ENCODE data around the gene PREX1. TPM values are rescaled to one million over a fixed set of nuclear protein-coding genes. Genes with fewer than 3 reads are reported as not detected.

PREX1 gene
- total and polyA plus RNA-seq, 7 experiments from 2014 or later, result 2.9 to 143 (median 48.6) TPM

DNA sequence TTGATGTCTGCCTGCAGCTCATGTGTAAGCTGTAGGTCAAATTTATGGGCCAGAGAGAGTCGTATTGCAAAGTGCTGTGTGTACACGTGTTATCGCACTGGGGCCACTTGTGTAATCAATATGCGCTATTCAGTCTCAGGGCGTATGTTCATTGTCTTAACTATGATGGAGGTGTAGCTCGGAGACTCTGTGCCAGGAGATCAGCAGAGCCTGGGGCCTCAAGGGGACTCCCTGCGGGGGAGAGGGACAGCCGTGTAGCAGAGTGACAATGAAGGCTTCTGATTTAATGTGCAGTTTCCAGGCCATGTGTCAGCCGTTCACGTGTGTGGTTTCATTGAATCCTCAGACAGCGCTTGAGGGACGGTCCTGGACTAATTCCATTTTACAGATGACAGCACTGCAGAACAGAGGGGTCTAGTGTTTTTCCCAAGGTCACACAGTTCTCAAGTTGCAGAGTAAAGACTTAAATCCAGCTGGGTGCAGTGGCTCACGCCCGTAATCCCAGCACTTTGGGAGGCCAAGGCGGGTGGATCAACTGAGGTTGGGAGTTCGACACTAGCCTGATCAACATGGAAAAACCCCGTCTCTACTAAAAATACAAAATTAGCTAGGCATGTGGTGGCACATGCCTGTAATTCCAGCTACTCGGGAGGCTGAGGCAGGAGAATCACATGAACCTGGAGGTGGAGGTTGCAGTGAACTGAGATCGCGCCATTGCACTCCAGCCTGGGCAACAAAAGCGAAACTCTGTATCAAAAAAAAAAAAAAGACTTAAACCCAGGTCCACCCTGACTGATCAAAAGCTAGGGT is 242.5 kb downstream of the PREX1 start:
- Histone ChIP-seq H3K27me3 (ENCODE audit: control insufficient read depth in 2 of 2, insufficient read depth in 2 of 2, low read length in 2 of 2) (no peaks in the 10 kb centered on the region), H3K4me3 (ENCODE audit: low read length) (no peak overlapping the region), H3K36me3 (ENCODE audit: control insufficient read depth in 2 of 3, insufficient read depth in 3 of 3, low read length in 3 of 3) (no peaks in the 10 kb centered on the region), H3K9me3 (ENCODE audit: control insufficient read depth in 2 of 3, low read length in 3 of 3) (no peaks in the 10 kb centered on the region), H3K27ac (ENCODE audit: low read depth, low read length) (no peak overlapping the region), H3K4me1 (ENCODE audit: control insufficient read depth in 2 of 2, insufficient read depth in 2 of 2, low read length in 2 of 2) (no peaks in the 10 kb centered on the region)
- intact Hi-C loops (cut with micrococcal nuclease), result no loop called here
- H3K4me3 Mint-ChIP-seq, result no peak overlapping the region
- H3K27me3 Mint-ChIP-seq, result peaks cover 15 to 38% (median 31%) of the 10 kb centered on the region in 5 donors
- H3K9me3 Mint-ChIP-seq, result peaks cover 0 to 3% (median 0%) of the 10 kb centered on the region in 11 donors
- ChIA-PET POLR2A (no interaction called here), CTCF (no interaction called here)
- H3K36me3 Mint-ChIP-seq, result no peaks in the 10 kb centered on the region
- DNase-seq (no peak), ATAC-seq (no peak)
- no peak overlapping the region for H3K27ac Mint-ChIP-seq
- no peaks in the 10 kb centered on the region for H3K4me1 Mint-ChIP-seq

DNA sequence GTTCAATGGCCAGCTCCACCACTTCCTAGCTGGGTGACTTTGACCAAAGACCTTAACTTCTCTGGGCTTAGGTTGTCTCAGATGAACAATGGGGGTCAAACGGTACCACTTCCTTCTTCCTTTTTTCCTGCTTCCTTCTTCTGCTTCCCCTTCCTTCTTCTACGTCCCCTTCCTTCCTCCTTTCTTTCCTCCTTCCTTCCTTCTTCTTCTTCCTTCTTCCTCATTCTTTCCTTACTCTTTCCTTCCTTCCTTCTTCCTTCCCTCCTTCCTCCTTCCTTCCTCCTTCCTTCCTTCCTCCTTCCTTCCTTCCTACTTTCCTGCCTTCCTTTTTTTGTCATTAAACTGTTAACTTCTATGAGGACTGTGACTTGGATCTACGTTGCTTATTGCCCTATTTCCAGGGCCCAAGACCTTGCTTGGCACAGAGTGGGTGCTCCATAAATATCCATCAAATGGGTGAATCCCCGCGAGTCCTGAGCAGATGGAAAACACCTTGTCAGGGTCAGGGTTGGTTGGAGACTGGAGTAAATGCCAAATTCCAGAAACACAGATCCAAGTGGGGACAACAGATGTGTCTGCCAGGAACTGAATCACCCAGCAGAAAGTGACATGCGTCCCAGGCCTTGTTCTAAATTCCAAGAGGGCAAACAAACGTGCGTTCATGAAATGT is 243.3 kb downstream of the PREX1 start:
- H3K9me3 ChIP-seq (ENCODE audit: control insufficient read depth in 2 of 3, low read length in 3 of 3), result no peaks in the 10 kb centered on the region
- peaks cover 0 to 3% (median 0%) of the 10 kb centered on the region in 11 donors for H3K9me3 Mint-ChIP-seq
- no peaks in the 10 kb centered on the region for H3K4me1 Mint-ChIP-seq
- H3K36me3 ChIP-seq (ENCODE audit: control insufficient read depth in 2 of 3, insufficient read depth in 3 of 3, low read length in 3 of 3), result no peaks in the 10 kb centered on the region
- H3K4me3 ChIP-seq (ENCODE audit: low read length), result no peak overlapping the region
- no peaks in the 10 kb centered on the region for H3K27me3 ChIP-seq (ENCODE audit: control insufficient read depth in 2 of 2, insufficient read depth in 2 of 2, low read length in 2 of 2)
- ChIA-PET POLR2A (no interaction called here), CTCF (no interaction called here)
- H3K4me3 Mint-ChIP-seq, result no peak overlapping the region
- ATAC-seq (no peak), DNase-seq (no peak)
- peaks cover 15 to 38% (median 31%) of the 10 kb centered on the region in 5 donors for H3K27me3 Mint-ChIP-seq
- no peaks in the 10 kb centered on the region for H3K4me1 ChIP-seq (ENCODE audit: control insufficient read depth in 2 of 2, insufficient read depth in 2 of 2, low read length in 2 of 2)
- intact Hi-C loops (cut with micrococcal nuclease), result no loop called here
- no peak overlapping the region for H3K27ac ChIP-seq (ENCODE audit: low read depth, low read length)
- H3K27ac Mint-ChIP-seq, result no peak overlapping the region
- H3K36me3 Mint-ChIP-seq, result no peaks in the 10 kb centered on the region

DNA sequence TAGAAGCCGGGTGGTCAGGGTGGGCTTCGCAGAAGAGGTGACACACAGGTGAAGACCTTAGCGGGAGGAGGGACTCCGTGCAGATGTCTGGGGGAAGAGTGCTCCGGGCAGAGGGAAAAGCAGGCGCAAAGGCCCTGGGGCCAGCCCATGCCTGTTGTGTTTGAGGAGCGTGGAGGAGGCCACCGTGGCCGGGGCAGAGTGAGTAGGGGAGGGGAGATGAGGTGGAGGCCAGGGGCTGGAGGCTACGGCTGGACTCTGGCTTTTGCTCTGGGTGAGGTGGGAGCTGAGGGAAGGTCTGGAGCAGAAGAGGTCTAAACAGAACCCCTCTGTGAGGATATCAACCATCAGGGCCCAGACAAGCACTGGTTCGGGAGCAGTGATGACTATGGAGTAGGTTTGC is 244.0 kb downstream of the PREX1 start:
- intact Hi-C loops (cut with micrococcal nuclease), result no loop called here
- ChIA-PET CTCF (no interaction called here), POLR2A (no interaction called here)
- Mint-ChIP-seq H3K9me3 (peaks cover 0 to 3% (median 0%) of the 10 kb centered on the region in 11 donors), H3K4me3 (no peak overlapping the region), H3K4me1 (no peaks in the 10 kb centered on the region), H3K27ac (no peak overlapping the region), H3K27me3 (peaks cover 15 to 39% (median 31%) of the 10 kb centered on the region in 5 donors), H3K36me3 (no peaks in the 10 kb centered on the region)
- Histone ChIP-seq H3K9me3 (ENCODE audit: control insufficient read depth in 2 of 3, low read length in 3 of 3) (no peaks in the 10 kb centered on the region), H3K4me3 (ENCODE audit: low read length) (no peak overlapping the region), H3K27ac (ENCODE audit: low read depth, low read length) (no peak overlapping the region), H3K36me3 (ENCODE audit: control insufficient read depth in 2 of 3, insufficient read depth in 3 of 3, low read length in 3 of 3) (no peaks in the 10 kb centered on the region), H3K27me3 (ENCODE audit: control insufficient read depth in 2 of 2, insufficient read depth in 2 of 2, low read length in 2 of 2) (no peaks in the 10 kb centered on the region), H3K4me1 (ENCODE audit: control insufficient read depth in 2 of 2, insufficient read depth in 2 of 2, low read length in 2 of 2) (no peaks in the 10 kb centered on the region)
- ATAC-seq (no peak), DNase-seq (no peak)

DNA sequence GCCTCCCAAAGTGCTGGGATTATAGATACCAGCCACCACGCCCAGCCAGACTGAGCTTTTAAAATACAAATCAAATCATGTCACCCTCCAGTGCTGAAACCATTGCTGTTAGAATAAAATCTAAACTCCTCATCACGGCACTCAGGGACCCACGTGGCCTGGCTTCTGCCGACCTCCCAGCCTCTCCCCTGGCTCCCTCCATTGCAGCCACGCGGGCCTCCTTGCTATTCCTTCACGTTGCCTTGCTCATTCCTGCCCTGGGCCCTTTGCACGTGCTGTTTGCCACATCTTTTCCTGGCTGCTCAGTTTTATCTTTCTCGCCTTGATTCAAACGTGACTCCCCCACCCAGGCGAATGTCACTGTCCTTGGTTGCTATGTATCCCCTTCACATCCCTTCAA is 244.6 kb downstream of the PREX1 start:
- intact Hi-C loops (cut with micrococcal nuclease), result no loop called here
- H3K27me3 Mint-ChIP-seq, result peaks cover 12 to 40% (median 33%) of the 10 kb centered on the region in 5 donors

DNA sequence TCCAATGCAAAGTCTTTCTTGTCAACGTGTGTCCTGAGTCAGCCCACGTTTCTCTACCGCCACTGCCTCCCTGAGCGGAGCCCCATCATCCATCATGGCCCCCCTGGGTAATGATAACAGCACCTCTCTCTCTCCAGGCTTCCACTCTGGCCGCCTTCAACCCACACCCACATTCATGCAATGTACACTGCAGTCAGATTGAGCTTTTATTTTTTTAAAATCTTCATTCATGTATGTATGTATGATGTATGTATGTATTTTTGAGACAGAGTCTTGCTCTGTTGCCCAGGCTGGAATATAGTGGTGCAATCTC is 245.2 kb downstream of the PREX1 start:
- H3K4me3 ChIP-seq (ENCODE audit: low read length), result no peak overlapping the region
- DNase-seq (no peak), ATAC-seq (no peak)
- POLR2A ChIA-PET, result no interaction called here
- peaks cover 0 to 2% (median 0%) of the 10 kb centered on the region in 11 donors for H3K9me3 Mint-ChIP-seq
- intact Hi-C loops (cut with micrococcal nuclease), result no loop called here
- no peaks in the 10 kb centered on the region for H3K36me3 ChIP-seq (ENCODE audit: control insufficient read depth in 2 of 3, insufficient read depth in 3 of 3, low read length in 3 of 3)
- no peak overlapping the region for H3K27ac ChIP-seq (ENCODE audit: low read depth, low read length)
- H3K4me1 ChIP-seq (ENCODE audit: control insufficient read depth in 2 of 2, insufficient read depth in 2 of 2, low read length in 2 of 2), result no peaks in the 10 kb centered on the region
- no peak overlapping the region for H3K4me3 Mint-ChIP-seq
- H3K9me3 ChIP-seq (ENCODE audit: control insufficient read depth in 2 of 3, low read length in 3 of 3), result no peaks in the 10 kb centered on the region
- H3K36me3 Mint-ChIP-seq, result no peaks in the 10 kb centered on the region
- CTCF ChIA-PET, result no interaction called here
- peaks cover 11 to 40% (median 31%) of the 10 kb centered on the region in 5 donors for H3K27me3 Mint-ChIP-seq
- H3K27me3 ChIP-seq (ENCODE audit: control insufficient read depth in 2 of 2, insufficient read depth in 2 of 2, low read length in 2 of 2), result no peaks in the 10 kb centered on the region
- no peak overlapping the region for H3K27ac Mint-ChIP-seq
- no peaks in the 10 kb centered on the region for H3K4me1 Mint-ChIP-seq

More for the DNA sequence above, 244.6 kb downstream of the PREX1 start:
- H3K36me3 Mint-ChIP-seq, result no peaks in the 10 kb centered on the region
- H3K36me3 ChIP-seq (ENCODE audit: control insufficient read depth in 2 of 3, insufficient read depth in 3 of 3, low read length in 3 of 3), result no peaks in the 10 kb centered on the region
- no peak overlapping the region for H3K27ac Mint-ChIP-seq
- H3K27ac ChIP-seq (ENCODE audit: low read depth, low read length), result no peak overlapping the region
- H3K9me3 ChIP-seq (ENCODE audit: control insufficient read depth in 2 of 3, low read length in 3 of 3), result no peaks in the 10 kb centered on the region
- H3K4me3 Mint-ChIP-seq, result no peak overlapping the region
- POLR2A ChIA-PET, result no interaction called here
- H3K4me1 Mint-ChIP-seq, result no peaks in the 10 kb centered on the region
- H3K4me3 ChIP-seq (ENCODE audit: low read length), result no peak overlapping the region
- no peaks in the 10 kb centered on the region for H3K4me1 ChIP-seq (ENCODE audit: control insufficient read depth in 2 of 2, insufficient read depth in 2 of 2, low read length in 2 of 2)
- ATAC-seq, result no peak
- CTCF ChIA-PET, result no interaction called here
- no peaks in the 10 kb centered on the region for H3K27me3 ChIP-seq (ENCODE audit: control insufficient read depth in 2 of 2, insufficient read depth in 2 of 2, low read length in 2 of 2)
- H3K9me3 Mint-ChIP-seq, result peaks cover 0 to 2% (median 0%) of the 10 kb centered on the region in 11 donors
- DNase-seq, result no peak

DNA sequence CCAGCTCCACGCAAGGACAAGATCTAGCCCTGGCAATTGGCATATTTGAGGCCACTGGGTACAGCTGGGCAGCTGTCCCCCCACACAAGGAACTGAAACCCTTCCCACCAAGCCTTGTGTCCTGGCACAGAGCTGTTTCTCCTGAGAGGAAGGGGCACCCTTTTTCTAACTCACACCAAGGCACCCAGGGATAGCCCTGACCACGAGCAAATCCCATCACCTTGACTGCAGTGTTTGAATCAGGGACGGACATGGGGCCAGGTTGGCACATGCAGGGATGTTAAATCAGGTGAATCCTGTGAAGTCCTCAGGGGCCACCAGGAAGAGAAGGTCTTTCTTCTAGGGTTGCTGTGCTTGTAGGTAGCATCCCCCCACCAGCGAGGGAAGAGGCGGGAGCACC is 246.6 kb downstream of the PREX1 start:
- intact Hi-C loops (cut with micrococcal nuclease), result no loop called here
- Histone ChIP-seq H3K4me3 (ENCODE audit: low read length) (no peak overlapping the region), H3K27ac (ENCODE audit: low read depth, low read length) (no peak overlapping the region), H3K4me1 (ENCODE audit: control insufficient read depth in 2 of 2, insufficient read depth in 2 of 2, low read length in 2 of 2) (no peaks in the 10 kb centered on the region), H3K36me3 (ENCODE audit: control insufficient read depth in 2 of 3, insufficient read depth in 3 of 3, low read length in 3 of 3) (no peaks in the 10 kb centered on the region), H3K27me3 (ENCODE audit: control insufficient read depth in 2 of 2, insufficient read depth in 2 of 2, low read length in 2 of 2) (no peaks in the 10 kb centered on the region), H3K9me3 (ENCODE audit: control insufficient read depth in 2 of 3, low read length in 3 of 3) (no peaks in the 10 kb centered on the region)
- Mint-ChIP-seq H3K27ac (no peak overlapping the region), H3K27me3 (peaks cover 11 to 34% (median 26%) of the 10 kb centered on the region in 5 donors), H3K36me3 (no peaks in the 10 kb centered on the region), H3K9me3 (peaks cover 0 to 2% (median 0%) of the 10 kb centered on the region in 11 donors), H3K4me3 (no peak overlapping the region), H3K4me1 (no peaks in the 10 kb centered on the region)
- ChIA-PET CTCF (no interaction called here), POLR2A (no interaction called here)
- DNase-seq, result no peak
- ATAC-seq, result no peak
